HG03097 (cell line): ENCODE data around the gene DSCAM.

ENCODE experiments used
- ATAC-seq: cut with Tn5 transposase; IDR thresholded peaks from one replicate; pipeline ENCODE4 v1.9.1; 2021; ENCODE audit not compliant: unreplicated experiment, low FRiP score

The DSCAM gene

DNA sequence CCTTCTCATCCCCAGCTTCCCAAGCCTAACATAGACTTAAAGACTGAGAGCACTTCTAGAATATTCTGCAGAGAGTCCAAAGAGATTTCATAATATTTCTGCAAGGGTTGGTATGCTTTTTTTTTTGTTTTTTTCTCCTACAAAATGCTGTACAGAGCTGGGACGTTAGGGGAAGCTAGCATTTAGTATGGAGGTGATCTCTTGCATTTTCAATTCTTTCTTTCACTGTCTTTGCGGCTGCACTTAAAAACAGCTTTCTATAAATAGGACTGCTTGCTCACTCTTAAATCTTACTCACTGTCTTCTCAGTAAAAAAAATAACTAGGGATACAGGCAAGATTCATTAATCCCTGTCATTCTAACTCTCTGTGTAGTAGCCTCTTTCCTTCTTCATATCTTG is 7.4 kb downstream of the DSCAM start:
- no peak for ATAC-seq

DNA sequence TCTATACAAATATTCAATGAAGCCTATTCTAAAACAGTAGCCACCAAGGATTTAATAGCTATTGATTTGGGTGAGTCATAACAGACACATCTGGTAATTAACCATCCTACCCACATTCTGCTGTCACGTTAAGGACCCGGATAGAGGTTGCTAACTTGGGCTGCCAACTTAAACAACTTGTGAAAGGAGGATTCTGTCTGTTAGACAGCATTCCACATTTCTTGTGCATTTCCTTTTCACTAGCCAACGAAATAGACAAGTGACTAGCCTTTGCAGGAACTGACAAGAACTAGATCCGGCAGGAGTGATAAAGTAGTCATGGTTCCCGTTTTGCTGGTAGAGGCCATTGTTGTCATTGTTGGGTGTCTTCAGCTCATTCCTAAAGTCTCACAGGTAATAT is 9.5 kb downstream of the DSCAM start:
- ATAC-seq, result no peak

DNA sequence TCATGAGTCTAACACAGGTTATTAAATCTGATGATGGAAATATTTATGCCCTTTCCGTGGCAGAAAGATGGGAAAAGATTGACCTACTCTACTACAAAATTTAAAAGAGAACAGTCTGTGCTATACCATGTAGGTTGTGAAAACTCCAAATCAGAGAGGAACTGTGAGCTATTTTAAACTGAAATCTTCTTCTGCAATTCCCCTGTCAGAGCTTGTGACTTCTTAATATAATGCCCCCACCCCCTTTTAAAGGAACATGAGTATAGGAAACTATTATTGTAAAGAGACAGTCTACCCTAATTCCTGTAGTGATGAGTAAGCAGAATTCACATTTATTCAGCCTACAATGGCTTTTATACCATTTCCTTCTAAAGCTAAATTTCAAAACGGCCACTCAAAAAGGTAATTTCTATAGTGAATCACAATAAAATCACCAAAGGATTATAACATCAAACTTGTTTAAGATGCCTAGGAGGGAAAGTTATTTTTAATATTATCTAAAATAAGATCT is 11.7 kb downstream of the DSCAM start:
- ATAC-seq, result no peak

- no peak for ATAC-seq
These were observed 13.8 kb downstream of the DSCAM start for GRCh38 chr21:40833184-40833583.

DNA sequence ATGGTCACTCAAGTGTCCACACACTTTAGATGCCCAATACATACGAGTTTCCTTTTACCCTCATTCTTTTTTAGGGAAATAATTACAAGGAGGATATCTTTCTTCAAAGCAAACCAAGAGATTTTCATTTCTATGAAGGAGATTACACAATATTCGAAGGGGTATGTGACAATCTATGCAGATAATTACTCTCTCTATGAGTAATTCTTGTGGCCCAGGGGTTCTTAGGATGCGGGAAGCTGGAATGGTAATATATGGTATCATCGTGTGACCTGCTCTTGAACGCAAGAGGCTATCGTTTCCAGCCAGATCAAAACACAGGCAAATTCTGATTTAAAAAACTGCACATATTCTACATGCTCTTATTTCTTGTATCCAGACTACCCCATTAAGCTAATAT is 14.6 kb downstream of the DSCAM start:
- no peak for ATAC-seq

GRCh38 chr21:40830836-40831235 is 16.1 kb downstream of the DSCAM start:
- ATAC-seq, result no peak

GRCh38 chr21:40829791-40830190 is 17.2 kb downstream of the DSCAM start:
- ATAC-seq, result no peak

DNA sequence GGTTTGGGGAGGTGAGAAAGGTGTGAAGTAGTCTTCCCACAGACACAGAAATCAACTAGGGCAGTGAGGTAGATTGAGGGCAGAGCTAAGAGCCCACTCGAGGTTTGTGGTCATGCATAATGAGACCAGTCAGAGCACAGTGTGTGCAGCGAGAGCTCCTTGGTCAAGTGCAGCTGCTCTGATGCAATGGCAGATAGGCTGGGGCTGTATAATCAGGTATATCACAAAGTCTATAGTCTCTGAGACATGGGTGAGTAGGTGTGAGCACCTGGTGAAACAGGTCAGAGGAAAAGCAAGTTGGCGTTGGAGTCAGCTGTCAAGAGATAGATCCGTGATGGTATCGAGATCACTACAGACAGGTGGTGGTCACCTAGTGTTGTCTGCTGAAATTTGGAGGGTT is 17.6 kb downstream of the DSCAM start:
- ATAC-seq, result no peak

DNA sequence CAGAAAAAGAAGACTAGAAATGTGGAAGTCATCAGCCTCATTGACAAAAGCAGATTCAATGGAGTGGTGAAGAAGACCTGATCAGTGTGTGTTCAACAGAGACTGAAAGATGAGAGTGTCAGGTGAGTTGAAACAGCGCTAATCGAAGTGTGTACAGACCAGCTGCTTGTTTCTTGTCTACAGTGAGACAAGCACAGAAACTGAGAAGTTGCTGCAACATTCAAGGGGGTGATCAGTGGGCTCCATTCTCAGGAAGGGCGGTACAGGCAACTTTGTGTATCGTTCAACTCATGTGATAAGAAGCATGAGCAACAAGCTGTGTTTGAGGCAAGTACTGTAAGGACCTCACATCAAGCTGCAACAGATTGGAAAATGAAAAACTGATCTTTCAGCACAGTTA is 19.4 kb downstream of the DSCAM start:
- no peak for ATAC-seq

- no peak for ATAC-seq
These were observed 27.7 kb downstream of the DSCAM start for GRCh38 chr21:40819071-40819900.

- ATAC-seq, result no peak
These were observed 33.0 kb downstream of the DSCAM start for GRCh38 chr21:40813918-40814317.

GRCh38 chr21:40809673-40810197 is 37.2 kb downstream of the DSCAM start:
- ATAC-seq, result no peak

GRCh38 chr21:40803101-40803500 is 43.9 kb downstream of the DSCAM start:
- ATAC-seq, result no peak

- no peak for ATAC-seq
These were observed 46.8 kb downstream of the DSCAM start for GRCh38 chr21:40800126-40800525.

DNA sequence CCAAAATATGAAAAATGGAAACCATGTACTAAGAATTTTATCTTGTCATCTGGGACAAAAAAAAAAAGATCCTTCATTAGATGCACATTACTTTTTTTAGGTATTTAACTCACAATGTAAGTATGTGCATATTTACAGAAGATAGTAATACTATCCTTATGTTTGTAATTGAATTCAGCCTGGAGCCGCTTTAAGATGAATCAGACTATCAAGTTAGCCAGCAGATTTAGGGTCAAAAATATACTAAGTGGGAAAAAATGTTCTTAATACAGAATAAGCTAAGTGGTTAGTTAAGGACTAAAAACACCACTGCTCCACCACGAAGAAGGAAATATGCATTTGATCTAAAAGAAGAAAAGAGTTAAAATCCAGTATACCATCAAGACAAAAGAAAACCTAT is 49.1 kb downstream of the DSCAM start:
- no peak for ATAC-seq

DNA sequence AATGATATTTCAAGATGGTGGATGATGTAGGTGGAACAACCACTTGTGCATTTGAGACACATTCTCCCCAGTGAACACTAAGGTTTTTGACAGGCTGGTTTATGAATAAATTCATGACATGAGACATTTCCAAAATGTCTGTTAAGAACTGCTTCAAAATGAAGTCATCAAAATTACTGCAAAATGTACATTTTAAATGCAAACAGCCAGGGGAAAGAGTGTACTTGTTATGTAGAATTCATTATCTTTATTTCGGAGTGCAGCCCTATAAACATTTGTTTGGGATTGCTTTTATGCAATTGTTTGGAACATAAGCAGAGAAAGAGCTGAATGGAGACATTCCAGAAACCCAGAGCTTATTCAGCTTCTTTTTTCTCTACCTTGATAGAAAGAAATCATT is 49.5 kb downstream of the DSCAM start:
- no peak for ATAC-seq

GRCh38 chr21:40796464-40796863 is 50.5 kb downstream of the DSCAM start:
- no peak for ATAC-seq

- no peak for ATAC-seq
These were observed 51.6 kb downstream of the DSCAM start for GRCh38 chr21:40795313-40795712.

GRCh38 chr21:40792691-40793456 is 54.1 kb downstream of the DSCAM start:
- ATAC-seq, result no peak

- ATAC-seq, result no peak
These were observed 58.3 kb downstream of the DSCAM start for GRCh38 chr21:40788635-40789034.

GRCh38 chr21:40783404-40783803 is 63.6 kb downstream of the DSCAM start:
- no peak for ATAC-seq
